ENCODE results near the gene MAN1B1. TPM values are rescaled to one million over a fixed set of nuclear protein-coding genes. Genes with fewer than 3 reads are reported as not detected.
A peak's percentile ranks its signal among the peaks of the same experiment; 100 is the strongest.

Gene MAN1B1
- total RNA-seq, 1 donor from 2014 or later: 54.0 TPM

DNA sequence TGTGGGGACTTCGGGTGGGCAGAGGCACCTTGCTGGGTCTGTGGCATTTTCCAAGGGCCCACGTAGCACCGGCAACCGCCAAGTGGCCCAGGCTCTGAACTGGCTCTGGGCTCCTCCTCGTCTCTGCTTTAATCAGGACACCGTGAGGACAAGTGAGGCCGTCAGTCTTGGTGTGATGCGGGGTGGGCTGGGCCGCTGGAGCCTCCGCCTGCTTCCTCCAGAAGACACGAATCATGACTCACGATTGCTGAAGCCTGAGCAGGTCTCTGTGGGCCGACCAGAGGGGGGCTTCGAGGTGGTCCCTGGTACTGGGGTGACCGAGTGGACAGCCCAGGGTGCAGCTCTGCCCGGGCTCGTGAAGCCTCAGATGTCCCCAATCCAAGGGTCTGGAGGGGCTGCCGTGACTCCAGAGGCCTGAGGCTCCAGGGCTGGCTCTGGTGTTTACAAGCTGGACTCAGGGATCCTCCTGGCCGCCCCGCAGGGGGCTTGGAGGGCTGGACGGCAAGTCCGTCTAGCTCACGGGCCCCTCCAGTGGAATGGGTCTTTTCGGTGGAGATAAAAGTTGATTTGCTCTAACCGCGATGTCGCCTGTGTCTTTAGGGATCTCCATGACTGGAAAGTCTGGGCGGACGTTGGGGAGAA is 21.9 kb downstream of the MAN1B1 start:
- no peaks in the 10 kb centered on the region for H3K36me3 Mint-ChIP-seq (ENCODE audit: low read depth)
- H3K4me3 Mint-ChIP-seq: no peak overlapping the region
- TF ChIP-seq, protein P1, sequence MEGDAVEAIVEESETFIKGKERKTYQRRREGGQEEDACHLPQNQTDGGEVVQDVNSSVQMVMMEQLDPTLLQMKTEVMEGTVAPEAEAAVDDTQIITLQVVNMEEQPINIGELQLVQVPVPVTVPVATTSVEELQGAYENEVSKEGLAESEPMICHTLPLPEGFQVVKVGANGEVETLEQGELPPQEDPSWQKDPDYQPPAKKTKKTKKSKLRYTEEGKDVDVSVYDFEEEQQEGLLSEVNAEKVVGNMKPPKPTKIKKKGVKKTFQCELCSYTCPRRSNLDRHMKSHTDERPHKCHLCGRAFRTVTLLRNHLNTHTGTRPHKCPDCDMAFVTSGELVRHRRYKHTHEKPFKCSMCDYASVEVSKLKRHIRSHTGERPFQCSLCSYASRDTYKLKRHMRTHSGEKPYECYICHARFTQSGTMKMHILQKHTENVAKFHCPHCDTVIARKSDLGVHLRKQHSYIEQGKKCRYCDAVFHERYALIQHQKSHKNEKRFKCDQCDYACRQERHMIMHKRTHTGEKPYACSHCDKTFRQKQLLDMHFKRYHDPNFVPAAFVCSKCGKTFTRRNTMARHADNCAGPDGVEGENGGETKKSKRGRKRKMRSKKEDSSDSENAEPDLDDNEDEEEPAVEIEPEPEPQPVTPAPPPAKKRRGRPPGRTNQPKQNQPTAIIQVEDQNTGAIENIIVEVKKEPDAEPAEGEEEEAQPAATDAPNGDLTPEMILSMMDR (conservative IDR thresholded peaks at IDR 0.05): no peak
- no peak overlapping the region for H3K27ac Mint-ChIP-seq (ENCODE audit: unreplicated experiment)
- no peak for DNase-seq (ENCODE audit: low read depth, low spot score)
- no peaks in the 10 kb centered on the region for H3K9me3 Mint-ChIP-seq
- H3K4me1 Mint-ChIP-seq: no peaks in the 10 kb centered on the region
- peaks cover 7% of the 10 kb centered on the region for H3K27me3 Mint-ChIP-seq (ENCODE audit: low read depth)

DNA sequence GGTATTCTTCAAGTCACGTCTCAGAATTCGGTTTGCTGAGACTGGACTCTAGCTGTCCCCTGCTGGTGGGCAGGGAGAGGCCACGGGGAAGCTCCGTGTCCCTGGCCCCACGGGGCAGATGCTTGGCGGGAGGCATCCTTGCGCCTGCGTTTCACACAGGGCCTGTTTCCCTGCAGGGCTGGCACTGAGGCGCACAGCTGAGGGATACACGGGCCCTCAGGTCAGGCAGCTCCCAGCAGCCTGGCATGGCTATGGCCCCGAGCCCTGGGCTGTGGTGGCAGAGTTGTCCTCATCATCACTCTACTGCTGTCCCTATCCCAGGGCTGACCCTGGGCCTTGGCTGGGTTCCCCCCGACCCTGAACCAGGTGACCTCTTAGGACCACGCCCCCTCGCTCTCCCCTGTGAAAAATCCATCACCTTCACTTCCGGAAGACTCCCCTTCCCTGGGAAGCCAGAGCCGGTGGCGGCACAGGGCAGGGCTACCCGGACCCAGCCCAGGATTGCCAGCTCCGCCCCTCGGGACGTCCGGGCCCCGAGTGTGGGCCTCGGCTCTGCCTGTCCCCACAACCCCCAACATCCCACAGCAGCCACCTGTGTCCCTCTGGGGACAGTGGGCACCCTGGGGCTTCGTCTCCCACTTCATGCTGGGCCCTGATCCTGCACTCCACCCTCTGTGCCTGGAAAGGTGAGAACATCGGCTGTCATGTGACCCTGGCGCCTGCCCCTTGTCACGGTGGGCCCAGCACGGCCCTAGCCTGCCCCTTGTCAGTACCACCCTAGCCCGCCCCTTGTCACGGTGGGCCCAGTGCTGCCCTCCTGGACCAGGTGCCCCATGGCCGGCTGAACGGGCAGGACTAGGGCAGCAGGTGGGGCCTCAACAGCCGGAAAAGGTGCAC is 22.7 kb downstream of the MAN1B1 start:
- Mint-ChIP-seq H3K27ac (ENCODE audit: unreplicated experiment) (no peak overlapping the region), H3K4me3 (no peak overlapping the region), H3K4me1 (no peaks in the 10 kb centered on the region), H3K36me3 (ENCODE audit: low read depth) (no peaks in the 10 kb centered on the region), H3K9me3 (no peaks in the 10 kb centered on the region), H3K27me3 (ENCODE audit: low read depth) (peaks cover 7% of the 10 kb centered on the region)
- TF ChIP-seq, protein P1 (conservative IDR thresholded peaks at IDR 0.05): no peak
- DNase-seq (ENCODE audit: low read depth, low spot score): no peak

DNA sequence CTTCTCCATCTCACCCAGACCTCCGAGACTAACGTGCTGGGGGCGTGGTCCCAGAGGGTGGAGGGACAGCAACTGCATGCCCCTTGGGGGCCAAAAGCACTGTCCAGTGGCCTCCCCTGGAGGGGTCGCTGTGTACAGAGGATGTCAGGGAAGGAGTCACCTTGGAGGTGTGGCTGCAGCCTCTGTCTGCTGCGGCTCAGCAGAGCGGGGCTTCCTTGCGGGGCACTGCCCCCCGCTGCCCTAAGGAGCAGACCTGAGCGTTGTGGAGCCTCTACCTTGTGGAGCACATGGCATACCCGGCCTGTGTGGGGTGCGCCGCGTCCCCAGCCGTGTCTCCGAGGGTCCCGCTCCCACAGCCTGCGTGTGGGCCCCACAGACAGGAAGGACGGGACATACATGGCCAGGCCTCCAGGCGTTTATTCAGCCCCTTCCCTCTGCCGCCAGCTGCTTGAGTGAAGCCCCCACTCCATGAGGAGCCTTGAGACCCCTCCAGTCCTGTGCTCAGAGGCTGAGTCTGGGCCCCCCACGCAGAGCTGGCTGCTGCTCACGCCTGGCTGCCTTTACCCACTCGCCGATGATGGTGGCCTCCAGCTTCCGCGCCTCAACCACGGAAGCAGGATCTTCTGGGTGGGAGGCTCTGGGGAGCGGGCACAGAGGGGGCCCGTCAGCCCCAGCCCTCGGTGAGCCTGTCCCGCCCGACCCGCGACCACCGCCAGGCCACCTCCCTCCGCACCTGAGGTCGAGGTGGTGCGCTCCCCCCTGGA is 23.5 kb downstream of the MAN1B1 start:
- TF ChIP-seq, protein P1 (conservative IDR thresholded peaks at IDR 0.05): no peak
- no peak for DNase-seq (ENCODE audit: low read depth, low spot score)
- peaks cover 7% of the 10 kb centered on the region for H3K27me3 Mint-ChIP-seq (ENCODE audit: low read depth)
- no peaks in the 10 kb centered on the region for H3K9me3 Mint-ChIP-seq
- H3K36me3 Mint-ChIP-seq (ENCODE audit: low read depth): no peaks in the 10 kb centered on the region
- H3K4me1 Mint-ChIP-seq: no peaks in the 10 kb centered on the region
- H3K4me3 Mint-ChIP-seq: no peak overlapping the region
- H3K27ac Mint-ChIP-seq (ENCODE audit: unreplicated experiment): peak overlapping the region; percentile 45

DNA sequence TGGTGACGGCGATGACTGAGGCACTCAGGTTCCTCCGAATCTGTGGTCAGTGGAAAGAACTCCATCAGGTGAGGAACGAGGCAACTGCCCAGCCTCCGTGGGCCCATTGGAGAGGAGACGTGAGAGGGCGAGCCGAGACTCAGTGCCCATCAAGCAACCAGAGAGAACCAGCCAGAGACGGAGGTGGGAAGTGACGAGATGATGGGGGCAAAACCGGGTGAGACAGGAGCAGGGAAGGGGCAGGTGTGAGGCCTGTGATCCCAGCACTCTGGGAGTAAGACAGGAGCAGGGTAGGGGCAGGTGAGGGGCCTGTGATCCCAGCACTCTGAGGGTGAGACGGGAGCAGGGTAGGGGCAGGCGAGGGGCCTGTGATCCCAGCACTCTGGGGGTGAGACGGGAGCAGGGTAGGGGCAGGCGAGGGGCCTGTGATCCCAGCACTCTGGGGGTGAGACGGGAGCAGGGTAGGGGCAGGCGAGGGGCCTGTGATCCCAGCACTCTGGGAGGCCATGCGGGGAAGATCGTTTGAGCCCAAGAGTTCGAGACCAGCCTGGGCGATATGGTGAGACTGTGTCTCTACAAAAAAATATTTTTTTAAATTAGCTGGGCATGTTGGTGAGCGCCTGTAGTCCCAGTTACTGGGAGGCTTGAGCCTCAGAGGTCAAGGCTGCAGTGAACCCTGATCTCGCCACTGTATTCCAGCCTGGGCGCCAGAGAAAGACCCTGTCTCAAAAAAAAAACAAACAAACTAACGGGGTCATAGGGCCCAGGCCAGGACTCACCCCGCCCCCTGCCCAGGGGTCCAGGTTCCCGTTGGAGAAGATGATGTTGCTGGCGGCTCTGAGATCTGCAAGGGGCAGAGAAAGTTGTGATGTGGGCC is 24.4 kb downstream of the MAN1B1 start:
- DNase-seq (ENCODE audit: low read depth, low spot score): no peak
- Mint-ChIP-seq H3K36me3 (ENCODE audit: low read depth) (no peaks in the 10 kb centered on the region), H3K9me3 (no peaks in the 10 kb centered on the region), H3K4me1 (no peaks in the 10 kb centered on the region), H3K27me3 (ENCODE audit: low read depth) (peaks cover 7% of the 10 kb centered on the region), H3K27ac (ENCODE audit: unreplicated experiment) (peak overlapping the region; percentile 45), H3K4me3 (no peak overlapping the region)
- TF ChIP-seq, protein P1 (conservative IDR thresholded peaks at IDR 0.05): no peak

Measured in neural crest cell (in vitro differentiated cells).